Activated CD8-positive, alpha-beta T cell treated with anti-CD3 and anti-CD28 coated beads for 36 hours (primary cell): ENCODE measurements around the gene PLSCR3. TPM values are rescaled to one million over a fixed set of nuclear protein-coding genes. Genes with fewer than 3 reads are reported as not detected.

ENCODE experiments used
- ATAC-seq: fragments of 200-7000 bp; cut with Tn5 transposase; one replicate; pipeline ENCODE4 v1.10.0; 2021; ENCODE audit warnings: mild to moderate bottlenecking, moderate library complexity
- CTCF ChIA-PET: fragments of 350-600 bp; sonication (Branson Sonifier 250); formaldehyde crosslinking; loops from one replicate; lab custom pipeline; 2021; ENCODE audit warnings: antibody characterized with exemption; lab: Charles Lee
- POLR2A ChIA-PET: fragments of 350-600 bp; sonication (Branson Sonifier 250); formaldehyde crosslinking; loops from one replicate; lab custom pipeline; 2021; ENCODE audit warnings: antibody characterized with exemption; lab: Charles Lee
- DNase-seq: peaks from one replicate; pipeline ENCODE4 v3.0.0-alpha.2; 2020
- H3K27ac Mint-ChIP-seq: one replicate; pipeline ENCODE4 v1.8.0; 2021; ENCODE audit warnings: mild to moderate bottlenecking, mixed read lengths
- H3K27me3 Mint-ChIP-seq: one replicate; pipeline ENCODE4 v1.8.0; 2021; ENCODE audit warnings: mixed read lengths
- H3K36me3 Mint-ChIP-seq: one replicate; pipeline ENCODE4 v1.8.0; 2021; ENCODE audit warnings: low read depth, mixed read lengths
- H3K4me1 Mint-ChIP-seq: one replicate; pipeline ENCODE4 v1.8.0; 2021; ENCODE audit warnings: low read depth, mixed read lengths
- H3K4me3 Mint-ChIP-seq: one replicate; pipeline ENCODE4 v1.8.0; 2021; ENCODE audit warnings: mild to moderate bottlenecking, moderate library complexity, mixed read lengths
- H3K9me3 Mint-ChIP-seq: one replicate; pipeline ENCODE4 v1.8.0; 2021; ENCODE audit warnings: mixed read lengths
- intact Hi-C: fragments of 100-400 bp; cut with micrococcal nuclease; formaldehyde crosslinking; loops from one replicate; pipeline ENCODE4 v1.10.0; 2022
- total RNA-seq, 2 experiments: library from RNA; stranded (reverse); gene quantifications; one replicate each; pipeline ENCODE4 v1.2.3, GENCODE V29; 2021
- TF ChIP-seq, protein P1 (sequence below): fragments of 200-600 bp; IDR thresholded peaks from one replicate; pipeline ENCODE4 v1.8.0; 2022; ENCODE audit warnings: antibody characterized with exemption, mild to moderate bottlenecking

PLSCR3 gene
- total RNA-seq: 10 to 100 TPM; 62.6 to 71.1 TPM

- peak; percentile 89 for ATAC-seq
- Mint-ChIP-seq H3K4me1 (peaks cover 27% of the 10 kb centered on the region), H3K27me3 (no peaks in the 10 kb centered on the region), H3K27ac (peak within 1 kb of the TSS; percentile 96), H3K36me3 (peaks cover 28% of the 10 kb centered on the region), H3K4me3 (peak within 1 kb of the TSS; percentile 97), H3K9me3 (no peaks in the 10 kb centered on the region)
- intact Hi-C loops: no loop called here
- POLR2A ChIA-PET: interaction anchor here (0.9 to 2.5 kb wide), 7 partner anchors 9 to 91 kb away, joined by 3 to 11 read pairs (median 4); partner anchors contain the start of genes CHRNB1, POLR2A and TMEM256
- CTCF ChIA-PET: interaction anchor here (1.1 to 2.4 kb wide), 4 partner anchors 9 to 166 kb away, joined by 3 to 7 read pairs (median 6); partner anchors contain the start of genes SENP3 and TMEM256
- TF ChIP-seq, protein P1, sequence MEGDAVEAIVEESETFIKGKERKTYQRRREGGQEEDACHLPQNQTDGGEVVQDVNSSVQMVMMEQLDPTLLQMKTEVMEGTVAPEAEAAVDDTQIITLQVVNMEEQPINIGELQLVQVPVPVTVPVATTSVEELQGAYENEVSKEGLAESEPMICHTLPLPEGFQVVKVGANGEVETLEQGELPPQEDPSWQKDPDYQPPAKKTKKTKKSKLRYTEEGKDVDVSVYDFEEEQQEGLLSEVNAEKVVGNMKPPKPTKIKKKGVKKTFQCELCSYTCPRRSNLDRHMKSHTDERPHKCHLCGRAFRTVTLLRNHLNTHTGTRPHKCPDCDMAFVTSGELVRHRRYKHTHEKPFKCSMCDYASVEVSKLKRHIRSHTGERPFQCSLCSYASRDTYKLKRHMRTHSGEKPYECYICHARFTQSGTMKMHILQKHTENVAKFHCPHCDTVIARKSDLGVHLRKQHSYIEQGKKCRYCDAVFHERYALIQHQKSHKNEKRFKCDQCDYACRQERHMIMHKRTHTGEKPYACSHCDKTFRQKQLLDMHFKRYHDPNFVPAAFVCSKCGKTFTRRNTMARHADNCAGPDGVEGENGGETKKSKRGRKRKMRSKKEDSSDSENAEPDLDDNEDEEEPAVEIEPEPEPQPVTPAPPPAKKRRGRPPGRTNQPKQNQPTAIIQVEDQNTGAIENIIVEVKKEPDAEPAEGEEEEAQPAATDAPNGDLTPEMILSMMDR: no peak
- DNase-seq: peak; percentile 83
These were observed at the start of gene PLSCR3 for GRCh38 chr17:7394452-7395191. Gene PLSCR3 (minus strand): TSS chr17:7394525. CDS start chr17:7394110, 415 bp downstream.

GRCh38 chr17:7443499-7444485 lies 49.5 kb upstream of the PLSCR3 start:
- Mint-ChIP-seq H3K36me3 (peaks cover 17% of the 10 kb centered on the region), H3K4me1 (peaks cover 29% of the 10 kb centered on the region), H3K4me3 (no peak overlapping the region), H3K9me3 (no peaks in the 10 kb centered on the region), H3K27me3 (peaks cover 62% of the 10 kb centered on the region), H3K27ac (no peak overlapping the region)
- DNase-seq (no peak), ATAC-seq (no peak)
- TF ChIP-seq, protein P1: no peak
- intact Hi-C loops: no loop called here
- ChIA-PET POLR2A (interaction anchor here (0.9 to 6.8 kb wide), 9 partner anchors 8 to 146 kb away, joined by 3 to 53 read pairs (median 4); partner anchors contain the start of genes PLSCR3, POLR2A and SOX15), CTCF (interaction anchor here (0.8 to 4.0 kb wide), 8 partner anchors 8 to 148 kb away, joined by 3 to 23 read pairs (median 4); partner anchors contain the start of genes SENP3, TMEM102 and ZBTB4)

DNA sequence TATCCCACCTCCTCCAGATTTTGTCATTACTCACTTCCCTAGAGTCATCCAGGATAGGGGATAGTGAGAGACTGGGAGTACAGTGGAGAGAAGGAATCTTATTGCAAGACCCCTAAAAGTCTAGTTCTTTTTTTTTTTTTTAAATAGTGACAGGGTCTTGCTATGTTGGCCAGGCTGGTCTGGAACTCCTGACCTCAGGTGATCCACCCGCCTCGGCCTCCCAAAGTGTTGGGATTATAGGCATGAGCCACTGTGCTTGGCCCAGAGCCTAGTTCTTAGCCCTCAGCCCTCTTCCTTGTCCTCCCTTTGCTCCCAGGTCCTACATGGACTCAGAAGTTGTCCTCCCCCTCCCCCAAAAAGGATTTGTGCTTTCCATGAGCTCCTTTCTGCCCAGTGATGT lies 47.8 kb upstream of the PLSCR3 start:
- no peak overlapping the region for H3K4me3 Mint-ChIP-seq
- TF ChIP-seq, protein P1: no peak
- H3K9me3 Mint-ChIP-seq: no peaks in the 10 kb centered on the region
- no peak overlapping the region for H3K27ac Mint-ChIP-seq
- intact Hi-C loops: no loop called here
- no peak for DNase-seq
- ChIA-PET POLR2A (interaction anchor here (1.9 to 8.8 kb wide), 4 partner anchors 12 to 43 kb away, joined by 10 to 83 read pairs (median 36); partner anchors contain the start of genes POLR2A and ZBTB4), CTCF (interaction anchor here (1.0 to 1.8 kb wide), 4 partner anchors 10 to 119 kb away, joined by 3 to 13 read pairs (median 4); partner anchors contain the start of genes NEURL4 and SENP3)
- H3K27me3 Mint-ChIP-seq: peaks cover 61% of the 10 kb centered on the region
- H3K4me1 Mint-ChIP-seq: peaks cover 39% of the 10 kb centered on the region
- ATAC-seq: no peak
- H3K36me3 Mint-ChIP-seq: peaks cover 19% of the 10 kb centered on the region

DNA sequence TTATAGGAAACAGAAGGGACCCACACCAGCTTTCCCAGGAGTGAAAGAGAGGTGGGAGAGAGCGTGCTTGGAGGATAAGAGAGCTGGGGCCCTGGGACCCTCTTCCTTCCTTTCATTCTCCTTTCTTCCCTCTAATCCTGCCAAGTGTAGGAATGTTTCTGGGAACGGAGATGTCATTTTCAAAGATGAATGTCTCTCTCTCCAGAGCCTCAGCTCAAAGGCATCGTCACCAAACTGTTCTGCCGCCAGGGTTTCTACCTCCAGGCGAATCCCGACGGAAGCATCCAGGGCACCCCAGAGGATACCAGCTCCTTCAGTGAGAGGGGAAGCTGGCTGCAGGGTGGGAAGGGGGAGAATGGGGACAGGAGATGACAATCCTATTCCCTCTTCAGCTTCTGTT lies 46.9 kb upstream of the PLSCR3 start:
- ATAC-seq: no peak
- Mint-ChIP-seq H3K27me3 (peaks cover 56% of the 10 kb centered on the region), H3K4me3 (no peak overlapping the region), H3K9me3 (no peaks in the 10 kb centered on the region), H3K4me1 (peaks cover 40% of the 10 kb centered on the region), H3K36me3 (peaks cover 21% of the 10 kb centered on the region), H3K27ac (no peak overlapping the region)
- intact Hi-C loops: no loop called here
- POLR2A ChIA-PET: interaction anchor here (0.7 to 8.8 kb wide), 5 partner anchors 12 to 44 kb away, joined by 3 to 83 read pairs (median 20); partner anchors contain the start of genes POLR2A and ZBTB4
- TF ChIP-seq, protein P1: no peak
- CTCF ChIA-PET: interaction anchor here (0.7 to 2.0 kb wide), 7 partner anchors 12 to 246 kb away, joined by 3 to 13 read pairs (median 4); partner anchors contain the start of genes NEURL4 and SENP3
- no peak for DNase-seq
